ENCODE data around the gene CDH23. TPM values are rescaled to one million over a fixed set of nuclear protein-coding genes. Genes with fewer than 3 reads are reported as not detected.

The CDH23 gene
- total RNA-seq, 2 donors from 2014 or later = 3.9 to 74.8 TPM

DNA sequence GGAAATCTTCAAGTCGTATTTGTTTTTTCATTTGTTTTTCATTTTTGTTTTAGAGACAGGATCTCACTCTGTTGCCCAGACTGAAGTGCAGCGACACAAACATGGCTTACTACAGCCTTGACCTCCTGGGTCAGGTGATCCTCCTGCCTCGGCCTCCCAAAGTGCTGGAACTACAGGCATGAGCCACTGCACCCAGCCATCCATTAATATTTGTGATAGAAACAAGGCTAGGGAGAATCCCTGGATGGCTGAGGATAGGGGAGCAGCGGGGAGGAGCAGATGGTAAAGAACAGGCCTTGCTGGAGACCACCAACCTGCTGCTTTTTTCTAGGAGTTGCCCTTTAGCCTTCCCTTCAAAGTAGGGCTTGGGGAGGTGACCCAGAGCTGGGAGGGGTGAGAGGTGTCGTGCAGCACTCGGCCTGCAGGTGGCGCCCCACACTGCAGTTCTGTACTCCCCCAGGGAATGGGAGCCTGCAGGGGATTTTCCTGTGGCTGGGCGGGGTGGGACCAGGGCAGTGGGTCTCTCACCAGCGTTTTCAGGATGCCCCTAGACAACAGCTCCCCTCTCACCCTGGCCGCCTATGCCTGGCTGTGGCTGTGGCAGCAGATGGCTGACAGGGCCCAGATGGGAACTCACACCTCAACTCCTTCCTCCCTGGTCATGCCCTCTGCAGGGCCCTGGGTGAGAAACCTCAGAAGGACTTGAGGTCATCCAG is 12.6 kb upstream of the CDH23 start:
- TF ChIP-seq POLR2A (IDR thresholded peaks at IDR 0.05) (no peak), POLR2AphosphoS5 (IDR thresholded peaks at IDR 0.05) (no peak), CTCF (IDR thresholded peaks at IDR 0.05) (peak; percentile 71 to 92 (median 88))
- intact Hi-C loops (cut with DNase I) = loop anchor here (5.0 kb wide), 2 partner anchors 188 to 323 kb away; no protein-coding TSS in a partner anchor
- peak; percentile 46 for DNase-seq (ENCODE audit: low spot score)

DNA sequence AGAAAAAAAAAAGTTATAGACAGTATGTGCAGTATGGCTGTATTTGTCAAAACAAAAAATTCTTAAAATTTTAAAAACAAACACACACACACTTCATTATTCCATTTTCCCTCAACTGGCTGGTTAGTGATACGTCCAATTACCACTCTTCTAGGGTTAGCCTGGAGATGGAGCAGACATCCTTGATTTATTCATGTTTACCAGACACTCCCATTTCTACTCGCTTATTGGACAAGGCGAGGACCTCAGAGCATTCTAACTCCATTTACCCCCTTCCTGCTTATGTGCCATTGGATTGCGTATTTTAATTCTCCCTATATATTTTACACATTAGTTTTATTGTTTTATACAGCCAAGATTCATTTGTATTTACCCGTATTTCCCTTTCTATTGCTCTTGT is 8.5 kb upstream of the CDH23 start:
- H3K27me3 ChIP-seq (replicated peaks; ENCODE audit: insufficient read depth) = no peaks in the 10 kb centered on the region
- no peaks in the 10 kb centered on the region for H3K4me1 ChIP-seq (replicated peaks)
- no peak for DNase-seq (ENCODE audit: low spot score)
- H3K27ac ChIP-seq = no peak overlapping the region
- H3K9me3 ChIP-seq = no peaks in the 10 kb centered on the region
- H3K4me3 ChIP-seq = no peak overlapping the region
- WGBS = 79% methylated on average over 5 of the region's 5 CpGs
- no peaks in the 10 kb centered on the region for H3K36me3 ChIP-seq
- intact Hi-C loops (cut with DNase I) = no loop called here
- no peak for TF ChIP-seq POLR2AphosphoS5 (IDR thresholded peaks at IDR 0.05)
- no peak for TF ChIP-seq POLR2A (IDR thresholded peaks at IDR 0.05)

More for the DNA sequence above, 12.6 kb upstream of the CDH23 start:
- H3K4me3 ChIP-seq = no peak overlapping the region
- H3K27me3 ChIP-seq (replicated peaks; ENCODE audit: insufficient read depth) = no peaks in the 10 kb centered on the region
- H3K27ac ChIP-seq = no peak overlapping the region
- H3K36me3 ChIP-seq = no peaks in the 10 kb centered on the region
- H3K4me1 ChIP-seq (replicated peaks) = no peaks in the 10 kb centered on the region
- no peaks in the 10 kb centered on the region for H3K9me3 ChIP-seq
- WGBS = 34% methylated on average over 10 of the region's 10 CpGs

DNA sequence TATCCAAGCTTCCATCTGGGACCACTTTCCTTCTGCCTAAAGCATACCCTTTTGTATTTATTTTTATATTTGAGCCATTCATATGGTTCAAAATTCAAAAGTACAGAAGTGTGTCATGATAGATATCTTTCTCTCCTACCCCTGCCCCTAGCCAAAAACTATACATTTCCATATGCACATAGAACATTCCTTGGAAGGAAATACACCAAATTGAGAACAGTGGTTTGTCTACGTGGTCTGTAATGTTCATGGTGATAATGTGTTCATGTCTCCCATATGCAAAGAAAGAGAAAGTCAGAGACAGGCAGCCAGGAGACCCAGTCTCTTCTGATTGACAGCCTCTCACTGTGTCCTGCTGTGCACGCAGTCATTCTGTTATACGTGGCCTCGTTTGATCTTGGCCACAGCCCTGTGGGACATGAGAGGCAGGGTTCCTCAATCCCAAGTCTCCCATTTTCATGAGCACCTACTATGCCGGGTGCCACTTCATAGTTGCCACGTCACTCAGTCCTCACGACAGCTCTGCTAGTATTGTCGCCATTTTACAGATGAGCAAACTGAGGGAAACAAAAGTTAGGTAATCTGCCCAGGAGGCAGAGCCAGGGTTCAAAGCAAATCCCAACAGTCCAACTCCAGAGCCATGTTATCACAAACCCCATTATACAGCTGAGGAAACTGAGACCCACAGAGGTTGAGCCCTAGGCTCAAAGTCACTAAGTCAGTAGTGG is 8.0 kb upstream of the CDH23 start:
- Histone ChIP-seq H3K4me3 (no peak overlapping the region), H3K36me3 (no peaks in the 10 kb centered on the region), H3K4me1 (replicated peaks) (no peaks in the 10 kb centered on the region), H3K27ac (no peak overlapping the region), H3K27me3 (replicated peaks; ENCODE audit: insufficient read depth) (no peaks in the 10 kb centered on the region), H3K9me3 (no peaks in the 10 kb centered on the region)
- DNase-seq (ENCODE audit: low spot score) = no peak
- WGBS = 84% methylated on average over 8 of the region's 8 CpGs
- TF ChIP-seq POLR2AphosphoS5 (IDR thresholded peaks at IDR 0.05) = no peak
- no peak for TF ChIP-seq POLR2A (IDR thresholded peaks at IDR 0.05)
- no peak for TF ChIP-seq CTCF (IDR thresholded peaks at IDR 0.05)
- intact Hi-C loops (cut with DNase I) = no loop called here

GRCh38 chr10:71389768-71390460 is 6.8 kb upstream of the CDH23 start:
- no peaks in the 10 kb centered on the region for H3K9me3 ChIP-seq
- H3K36me3 ChIP-seq = no peaks in the 10 kb centered on the region
- 87% methylated on average over 14 of the region's 14 CpGs for WGBS
- no peaks in the 10 kb centered on the region for H3K27me3 ChIP-seq (replicated peaks; ENCODE audit: insufficient read depth)
- H3K4me3 ChIP-seq = no peak overlapping the region
- TF ChIP-seq POLR2AphosphoS5 (IDR thresholded peaks at IDR 0.05) = no peak
- no peak for TF ChIP-seq CTCF (IDR thresholded peaks at IDR 0.05)
- no peak for TF ChIP-seq POLR2A (IDR thresholded peaks at IDR 0.05)
- no peak overlapping the region for H3K27ac ChIP-seq
- DNase-seq (ENCODE audit: low spot score) = no peak
- intact Hi-C loops (cut with DNase I) = loop anchor here (5.0 to 10.0 kb wide), 2 partner anchors 422 to 505 kb away; no protein-coding TSS in a partner anchor
- no peaks in the 10 kb centered on the region for H3K4me1 ChIP-seq (replicated peaks)

DNA sequence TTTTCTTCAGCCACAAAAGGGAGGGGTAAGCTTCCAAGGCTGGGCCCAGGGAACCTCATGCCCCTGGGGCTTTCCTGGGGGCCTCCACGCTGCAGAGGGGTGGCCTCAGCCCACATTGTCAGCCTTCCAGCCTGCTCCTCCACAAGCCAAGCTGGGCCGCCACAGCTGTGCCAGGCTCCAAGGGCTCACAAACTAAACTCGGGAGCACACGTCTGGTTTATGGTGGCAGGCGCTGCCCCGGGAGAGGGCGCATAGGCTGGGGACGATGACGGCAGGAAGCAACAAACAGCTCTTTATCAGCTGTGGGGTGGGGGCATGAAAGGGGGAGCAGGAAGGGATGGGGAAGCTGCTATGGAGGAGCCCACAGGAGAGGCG is 6.3 kb upstream of the CDH23 start:
- no peaks in the 10 kb centered on the region for H3K27me3 ChIP-seq (replicated peaks; ENCODE audit: insufficient read depth)
- TF ChIP-seq POLR2A (IDR thresholded peaks at IDR 0.05) (no peak), POLR2AphosphoS5 (IDR thresholded peaks at IDR 0.05) (no peak), CTCF (IDR thresholded peaks at IDR 0.05) (no peak)
- intact Hi-C loops (cut with DNase I) = loop anchor here (5.0 to 10.0 kb wide), 2 partner anchors 422 to 504 kb away; no protein-coding TSS in a partner anchor
- H3K4me3 ChIP-seq = no peak overlapping the region
- DNase-seq (ENCODE audit: low spot score) = no peak
- H3K27ac ChIP-seq = no peak overlapping the region
- H3K4me1 ChIP-seq (replicated peaks) = no peaks in the 10 kb centered on the region
- H3K36me3 ChIP-seq = no peaks in the 10 kb centered on the region
- 27% methylated on average over 10 of the region's 10 CpGs for WGBS
- no peaks in the 10 kb centered on the region for H3K9me3 ChIP-seq
